Measurements from ENCODE around the gene TC2N.
"Not testable (repeated sequence)": the region's sequence is repeated elsewhere in the genome, so short reads cannot be mapped to it uniquely, and the experiment has no call there.

Gene TC2N

DNA sequence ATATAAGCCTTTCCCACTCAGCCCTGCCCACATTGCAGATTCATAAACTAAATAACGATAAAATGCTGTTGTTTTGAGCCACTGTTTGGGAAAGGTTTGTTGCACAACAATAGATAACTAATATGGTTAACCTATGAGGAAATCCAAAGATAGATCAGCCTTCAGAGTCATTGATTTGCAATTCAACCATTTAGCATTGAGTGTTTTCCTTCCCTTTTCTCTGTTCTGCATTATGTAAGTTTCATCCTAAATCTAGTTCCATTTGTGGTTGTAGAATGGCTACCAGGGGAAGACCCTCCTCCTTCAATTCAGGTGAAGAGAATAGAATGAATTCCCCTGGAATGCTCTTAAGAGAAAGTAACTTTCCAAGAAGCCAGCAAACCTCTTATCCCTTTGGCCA lies 19.6 kb downstream of the TC2N start:
- TF ChIP-seq, protein P1, sequence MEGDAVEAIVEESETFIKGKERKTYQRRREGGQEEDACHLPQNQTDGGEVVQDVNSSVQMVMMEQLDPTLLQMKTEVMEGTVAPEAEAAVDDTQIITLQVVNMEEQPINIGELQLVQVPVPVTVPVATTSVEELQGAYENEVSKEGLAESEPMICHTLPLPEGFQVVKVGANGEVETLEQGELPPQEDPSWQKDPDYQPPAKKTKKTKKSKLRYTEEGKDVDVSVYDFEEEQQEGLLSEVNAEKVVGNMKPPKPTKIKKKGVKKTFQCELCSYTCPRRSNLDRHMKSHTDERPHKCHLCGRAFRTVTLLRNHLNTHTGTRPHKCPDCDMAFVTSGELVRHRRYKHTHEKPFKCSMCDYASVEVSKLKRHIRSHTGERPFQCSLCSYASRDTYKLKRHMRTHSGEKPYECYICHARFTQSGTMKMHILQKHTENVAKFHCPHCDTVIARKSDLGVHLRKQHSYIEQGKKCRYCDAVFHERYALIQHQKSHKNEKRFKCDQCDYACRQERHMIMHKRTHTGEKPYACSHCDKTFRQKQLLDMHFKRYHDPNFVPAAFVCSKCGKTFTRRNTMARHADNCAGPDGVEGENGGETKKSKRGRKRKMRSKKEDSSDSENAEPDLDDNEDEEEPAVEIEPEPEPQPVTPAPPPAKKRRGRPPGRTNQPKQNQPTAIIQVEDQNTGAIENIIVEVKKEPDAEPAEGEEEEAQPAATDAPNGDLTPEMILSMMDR (IDR thresholded peaks at IDR 0.05): no peak
- Histone ChIP-seq H3K4me3 (ENCODE audit: low read depth in 1 of 2, low read length in 1 of 2) (no peak overlapping the region), H3K27ac (no peak overlapping the region), H3K4me1 (ENCODE audit: control insufficient read depth in 1 of 2, insufficient read depth in 1 of 2, low read depth in 1 of 2, low read length in 1 of 2) (no peaks in the 10 kb centered on the region), H3K9me3 (no peaks in the 10 kb centered on the region), H3K36me3 (no peaks in the 10 kb centered on the region), H3K27me3 (peaks cover 3% of the 10 kb centered on the region)

DNA sequence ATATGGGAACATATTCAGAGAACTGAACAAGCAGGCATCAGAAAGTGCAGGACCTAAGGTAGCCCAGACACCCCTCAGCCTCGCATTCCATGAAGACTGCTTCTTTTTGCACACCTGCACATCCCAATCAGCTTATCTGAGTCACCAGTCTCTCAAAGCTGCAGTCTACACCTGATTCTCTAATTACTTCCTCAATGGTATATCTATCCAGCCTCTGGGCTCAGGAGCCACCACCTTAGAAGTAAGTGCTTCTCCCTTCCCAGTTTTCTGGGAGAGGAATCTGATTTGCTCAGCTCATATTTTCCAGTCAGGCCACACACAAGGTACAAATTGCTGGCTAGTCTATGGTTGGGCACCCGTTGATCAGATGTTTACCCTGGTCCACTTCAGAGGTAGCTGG lies 21.7 kb downstream of the TC2N start:
- no peaks in the 10 kb centered on the region for H3K4me1 ChIP-seq (ENCODE audit: control insufficient read depth in 1 of 2, insufficient read depth in 1 of 2, low read depth in 1 of 2, low read length in 1 of 2)
- no peaks in the 10 kb centered on the region for H3K36me3 ChIP-seq
- no peak overlapping the region for H3K27ac ChIP-seq
- H3K27me3 ChIP-seq: peaks cover 10% of the 10 kb centered on the region
- no peaks in the 10 kb centered on the region for H3K9me3 ChIP-seq
- TF ChIP-seq, protein P1 (IDR thresholded peaks at IDR 0.05): no peak
- no peak overlapping the region for H3K4me3 ChIP-seq (ENCODE audit: low read depth in 1 of 2, low read length in 1 of 2)

- H3K36me3 ChIP-seq; H3K27me3 ChIP-seq; H3K27ac ChIP-seq; H3K4me1 ChIP-seq (ENCODE audit: control insufficient read depth in 1 of 2, insufficient read depth in 1 of 2, low read depth in 1 of 2, low read length in 1 of 2); H3K4me3 ChIP-seq (ENCODE audit: low read depth in 1 of 2, low read length in 1 of 2); H3K9me3 ChIP-seq: not testable (repeated sequence)
Measured at GRCh38 chr14:91845056-91845455, 22.3 kb downstream of the TC2N start.

DNA sequence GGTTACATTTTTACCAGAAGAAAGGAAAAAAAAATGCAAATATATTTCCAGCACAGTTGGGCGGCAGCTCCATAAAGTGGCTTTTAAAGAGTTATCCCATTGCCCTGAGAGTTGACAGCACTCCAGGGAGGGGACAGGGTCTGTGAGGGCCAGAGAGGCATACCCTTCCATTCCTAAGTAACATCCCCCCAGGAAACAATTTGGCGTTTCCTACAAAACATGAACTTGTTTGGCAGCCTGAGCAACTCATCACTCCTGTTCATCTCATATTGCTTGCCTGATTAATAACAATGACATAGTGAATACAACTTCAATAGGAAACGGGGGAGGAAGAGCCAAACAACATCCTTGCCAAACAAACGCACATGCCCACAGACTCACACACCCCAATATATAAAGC lies 23.3 kb downstream of the TC2N start:
- no peak overlapping the region for H3K27ac ChIP-seq

DNA sequence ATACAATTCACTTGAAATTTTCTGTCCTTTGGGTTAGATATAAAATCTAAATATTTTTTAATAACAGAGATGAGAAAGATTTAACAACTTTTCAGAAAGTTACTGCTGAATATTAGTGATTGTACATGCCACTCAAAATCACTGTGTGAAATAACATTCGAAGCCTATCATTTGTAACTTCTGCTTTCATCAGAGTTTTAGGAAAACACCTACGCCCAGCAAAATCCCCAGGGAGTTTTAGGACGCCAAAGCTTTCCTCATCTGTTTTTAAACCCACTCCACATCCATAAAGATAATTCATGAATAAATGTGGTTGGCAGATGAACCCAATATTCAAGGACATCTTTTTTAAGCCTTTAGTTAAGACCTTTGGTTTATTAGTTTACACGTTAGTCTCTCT lies 23.9 kb downstream of the TC2N start:
- TF ChIP-seq, protein P1 (IDR thresholded peaks at IDR 0.05): no peak
- Histone ChIP-seq H3K9me3 (no peaks in the 10 kb centered on the region), H3K4me1 (ENCODE audit: control insufficient read depth in 1 of 2, insufficient read depth in 1 of 2, low read depth in 1 of 2, low read length in 1 of 2) (no peaks in the 10 kb centered on the region), H3K4me3 (ENCODE audit: low read depth in 1 of 2, low read length in 1 of 2) (no peak overlapping the region), H3K27ac (no peak overlapping the region), H3K36me3 (no peaks in the 10 kb centered on the region), H3K27me3 (peaks cover 24% of the 10 kb centered on the region)

More for the DNA sequence above, 23.3 kb downstream of the TC2N start:
- Histone ChIP-seq H3K27me3 (peaks cover 18% of the 10 kb centered on the region), H3K9me3 (no peaks in the 10 kb centered on the region), H3K4me3 (ENCODE audit: low read depth in 1 of 2, low read length in 1 of 2) (no peak overlapping the region), H3K4me1 (ENCODE audit: control insufficient read depth in 1 of 2, insufficient read depth in 1 of 2, low read depth in 1 of 2, low read length in 1 of 2) (no peaks in the 10 kb centered on the region), H3K36me3 (no peaks in the 10 kb centered on the region)
- TF ChIP-seq, protein P1 (IDR thresholded peaks at IDR 0.05): no peak

DNA sequence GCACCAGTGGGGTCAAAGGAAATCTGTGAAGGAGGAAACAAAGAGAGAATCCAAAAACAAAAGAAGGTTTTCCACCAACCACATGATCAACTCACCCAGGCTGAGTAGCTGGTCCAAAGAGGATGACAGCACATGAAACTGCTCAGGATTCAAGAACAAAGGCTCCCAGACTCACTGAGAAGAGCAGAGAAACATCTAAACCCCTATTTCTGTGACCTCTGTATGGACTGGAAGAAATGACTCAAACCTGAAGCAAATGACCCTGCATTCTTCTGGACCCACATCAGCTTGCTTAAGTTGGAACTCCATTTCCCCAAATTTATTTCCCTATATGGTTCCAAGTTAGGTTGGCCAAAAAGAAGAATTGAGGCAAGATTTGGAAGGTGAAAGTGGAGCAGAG lies 26.3 kb downstream of the TC2N start:
- Histone ChIP-seq H3K4me1 (ENCODE audit: control insufficient read depth in 1 of 2, insufficient read depth in 1 of 2, low read depth in 1 of 2, low read length in 1 of 2) (peaks cover 8 to 12% of the 10 kb centered on the region in 2 experiments), H3K36me3 (no peaks in the 10 kb centered on the region), H3K4me3 (ENCODE audit: low read depth in 1 of 2, low read length in 1 of 2) (no peak overlapping the region), H3K27me3 (peaks cover 47% of the 10 kb centered on the region), H3K9me3 (no peaks in the 10 kb centered on the region), H3K27ac (no peak overlapping the region)
- TF ChIP-seq, protein P1 (IDR thresholded peaks at IDR 0.05): no peak
